ENCODE data around the gene TSTD2.
A peak's percentile ranks its signal among the peaks of the same experiment; 100 is the strongest.
"Not testable (repeated sequence)": the region's sequence is repeated elsewhere in the genome, so short reads cannot be mapped to it uniquely, and the experiment has no call there.

The TSTD2 gene

DNA sequence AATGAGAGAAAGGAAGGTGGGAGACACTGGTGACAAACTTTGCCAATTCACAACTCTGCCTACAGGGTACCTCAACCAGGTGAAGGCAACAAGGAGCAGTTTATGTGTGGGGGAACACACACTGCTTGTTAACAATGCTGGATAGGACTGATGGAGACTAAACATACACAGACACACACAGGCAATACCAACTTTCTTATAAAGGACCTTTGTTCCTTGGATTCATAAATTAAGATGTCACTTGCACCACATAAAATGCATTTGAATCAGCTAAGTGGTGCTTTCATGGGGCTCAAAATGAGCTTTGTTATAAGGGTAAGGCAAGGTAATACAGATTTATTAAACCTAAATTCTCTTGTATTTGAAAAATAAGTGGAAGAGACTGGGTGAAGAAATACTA lies 4.0 kb downstream of the TSTD2 start:
- DNase-seq: no peak

DNA sequence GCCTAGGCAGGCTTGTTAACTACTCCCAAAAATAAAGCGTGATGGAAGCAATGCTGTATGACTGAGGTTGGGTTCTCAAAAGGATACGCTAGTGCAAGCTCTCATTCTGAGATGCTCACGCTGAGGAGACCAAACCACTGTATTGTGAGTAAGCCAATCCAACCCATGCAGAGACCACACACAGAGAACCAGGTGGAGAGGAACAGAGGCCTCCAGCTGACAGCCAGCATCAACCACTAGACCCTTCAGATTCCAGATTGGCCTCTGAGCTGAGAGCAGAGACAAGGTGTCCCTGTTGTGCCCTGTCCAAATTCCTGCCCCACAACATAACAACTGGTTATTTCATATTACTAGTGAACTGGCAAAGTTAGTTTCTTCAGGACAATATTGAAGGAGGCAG lies 4.5 kb downstream of the TSTD2 start:
- no peak for DNase-seq

DNA sequence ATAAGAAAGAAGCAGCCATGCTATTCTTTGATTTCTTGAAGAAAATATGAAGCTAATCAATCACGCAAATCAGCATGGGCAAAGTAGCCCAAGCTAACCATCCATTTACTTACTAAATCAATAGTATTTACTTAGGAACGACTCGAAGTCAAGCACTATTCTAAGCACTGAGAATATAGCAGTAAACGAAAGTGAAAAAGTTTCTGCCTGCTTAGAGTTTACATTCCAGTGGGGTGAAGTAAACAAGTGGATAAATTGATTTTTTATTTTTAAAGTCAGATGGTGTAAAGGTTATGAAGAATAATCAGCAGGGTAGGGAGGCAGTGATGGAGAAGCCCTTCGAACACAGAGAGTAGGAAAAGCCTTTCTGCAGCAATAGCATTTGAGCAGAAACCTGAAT lies 5.5 kb downstream of the TSTD2 start:
- DNase-seq: no peak

DNA sequence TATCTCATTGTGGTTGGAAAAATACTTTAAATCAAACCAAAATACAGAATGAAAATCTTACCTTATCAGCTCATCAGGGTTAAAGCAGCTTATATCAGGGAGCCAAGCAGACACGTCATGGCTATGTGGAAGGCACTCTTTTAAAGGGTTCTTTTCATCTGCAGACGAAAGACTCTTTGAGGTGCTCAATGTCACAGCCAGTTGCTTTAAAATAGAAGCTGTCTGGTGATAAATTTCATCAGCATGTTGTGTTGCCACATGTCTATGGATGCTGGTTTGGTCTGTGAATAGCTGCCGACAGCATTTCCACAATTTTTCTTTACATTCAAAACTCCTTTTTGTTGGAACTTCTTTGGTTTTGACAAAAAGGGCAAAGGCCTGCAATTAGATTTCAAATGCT lies 7.5 kb downstream of the TSTD2 start:
- no peak for DNase-seq

DNA sequence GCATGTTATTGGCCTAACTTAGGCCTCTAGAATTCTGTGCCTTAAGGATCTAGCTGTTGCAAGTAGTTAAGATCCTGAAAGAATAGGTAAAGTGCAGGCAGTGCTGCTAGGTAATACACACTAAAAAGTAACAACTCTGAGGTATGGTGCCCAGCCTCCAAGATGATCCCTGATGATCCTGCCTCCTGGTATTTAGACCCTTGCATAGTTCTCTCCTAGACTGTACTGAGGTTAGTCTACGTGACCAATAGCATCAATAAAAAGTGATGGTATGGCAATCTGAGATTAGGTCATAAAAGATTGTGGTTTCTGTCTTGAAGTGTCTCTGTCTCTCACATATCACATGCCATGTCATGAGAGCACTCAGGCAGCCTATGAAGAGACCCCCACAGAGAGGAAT lies 9.2 kb downstream of the TSTD2 start:
- no peak for DNase-seq

DNA sequence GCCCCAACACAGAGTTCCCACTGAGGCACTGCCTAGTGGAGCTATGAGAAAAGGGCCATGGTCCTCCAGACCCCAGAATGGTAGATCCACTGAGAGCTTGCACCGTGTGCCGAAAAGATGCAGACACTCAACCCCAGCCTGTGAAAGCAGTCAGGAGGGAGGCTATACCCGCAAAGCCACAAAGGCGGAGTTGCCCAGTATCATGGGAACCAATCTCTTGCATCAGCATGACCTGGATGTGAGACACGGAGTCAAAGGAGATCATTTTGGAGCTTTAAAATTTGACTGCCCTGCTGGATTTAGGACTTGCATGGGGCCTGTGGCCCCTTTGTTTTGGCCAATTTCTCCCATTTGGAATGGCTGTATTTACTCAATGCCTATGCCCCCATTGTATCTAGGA lies 10.7 kb downstream of the TSTD2 start:
- not testable (repeated sequence) for DNase-seq

- DNase-seq: not testable (repeated sequence)
Measured at GRCh38 chr9:97620063-97620462, 13.1 kb downstream of the TSTD2 start.

- DNase-seq: no peak
Measured at GRCh38 chr9:97617939-97618416, 15.2 kb downstream of the TSTD2 start.

- peak; percentile 64 for DNase-seq
Measured at GRCh38 chr9:97615439-97616072, 17.6 kb downstream of the TSTD2 start.

DNA sequence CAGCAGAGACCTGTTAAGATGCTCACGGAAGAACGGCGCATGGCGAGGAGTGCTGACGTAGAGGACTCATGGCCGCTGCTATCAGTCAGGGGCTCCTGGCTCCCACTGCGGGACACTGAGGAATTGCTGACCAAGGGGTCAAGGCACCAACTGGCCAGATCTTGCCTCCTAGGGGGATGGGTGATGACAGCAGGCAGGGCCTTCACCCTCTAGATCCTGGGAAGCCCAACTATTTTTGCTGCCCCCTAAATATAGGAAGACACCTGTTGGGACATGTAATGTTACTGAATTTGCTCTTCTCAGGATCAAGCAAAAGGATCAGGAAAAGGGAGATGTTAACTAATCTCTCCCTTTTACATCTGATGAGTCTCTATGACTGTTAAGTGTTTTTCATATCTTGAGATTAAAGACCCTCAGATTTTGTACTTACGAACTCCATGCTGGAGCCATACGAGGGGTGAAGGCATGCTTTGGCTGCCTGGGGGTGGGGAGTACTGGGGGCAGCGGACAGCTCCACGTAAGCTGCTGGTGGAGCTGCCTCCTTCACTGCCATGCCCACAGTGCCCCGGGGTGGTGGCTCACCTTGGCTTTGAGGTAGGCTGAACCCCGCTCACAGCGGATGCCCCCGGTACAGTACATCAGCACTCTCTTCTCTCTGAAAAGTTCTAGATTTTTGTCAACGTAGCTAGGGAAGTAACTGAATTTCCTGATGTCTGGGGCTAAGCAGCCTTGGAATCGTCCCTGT lies 28.1 kb downstream of the TSTD2 start:
- DNase-seq: no peak

DNA sequence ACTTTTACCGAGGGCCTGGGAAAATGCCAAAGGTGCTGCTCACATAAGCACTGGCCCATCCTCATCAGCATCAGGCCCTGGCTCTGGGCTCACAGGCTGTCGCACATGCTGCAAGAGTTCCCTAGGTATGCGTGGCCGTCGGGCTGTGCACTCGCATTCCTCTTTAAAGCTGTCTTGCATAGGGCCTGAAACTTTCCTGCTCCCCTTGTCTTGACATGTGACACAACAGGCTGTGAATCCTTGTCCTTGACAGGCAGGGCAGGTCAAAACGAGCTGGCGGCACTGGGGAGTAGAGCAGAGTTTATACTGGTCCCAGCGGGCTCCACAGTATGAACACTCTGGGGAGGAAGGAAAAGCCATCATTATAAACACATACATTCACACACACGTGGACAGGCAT lies 30.7 kb downstream of the TSTD2 start:
- DNase-seq: no peak

DNA sequence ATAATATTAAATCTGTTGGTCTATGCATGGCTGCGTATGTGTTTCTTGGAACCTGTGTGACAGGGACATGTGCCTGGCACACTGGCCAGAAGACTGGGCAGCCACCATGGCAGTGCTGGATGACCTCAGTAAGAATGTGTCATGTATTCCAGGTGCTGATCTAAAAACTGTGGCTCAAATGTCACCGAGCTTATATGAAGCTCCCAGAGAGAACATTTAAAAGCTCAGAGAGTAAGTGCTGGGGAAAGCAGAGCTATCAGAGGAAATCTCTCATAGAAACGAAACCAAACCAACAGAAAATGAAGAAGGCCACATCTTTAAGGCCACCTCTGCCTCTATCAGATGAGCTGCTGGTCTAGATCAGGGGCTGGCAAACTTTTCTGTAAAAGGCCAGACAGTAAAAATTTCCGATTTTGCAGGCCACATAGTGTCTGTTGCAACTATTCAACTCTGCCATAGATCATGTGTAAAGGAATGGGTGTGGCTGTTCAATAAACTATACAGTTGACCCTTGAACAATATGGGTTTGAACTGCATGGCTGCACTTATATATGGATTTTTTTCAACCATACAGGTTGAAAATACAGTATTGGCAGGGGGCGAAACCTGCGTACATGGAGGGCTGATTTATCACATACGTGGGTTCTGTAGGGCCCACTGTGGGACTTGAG lies 31.8 kb downstream of the TSTD2 start:
- DNase-seq: no peak

- DNase-seq: no peak
Measured at GRCh38 chr9:97600531-97601227, 32.5 kb downstream of the TSTD2 start.

DNA sequence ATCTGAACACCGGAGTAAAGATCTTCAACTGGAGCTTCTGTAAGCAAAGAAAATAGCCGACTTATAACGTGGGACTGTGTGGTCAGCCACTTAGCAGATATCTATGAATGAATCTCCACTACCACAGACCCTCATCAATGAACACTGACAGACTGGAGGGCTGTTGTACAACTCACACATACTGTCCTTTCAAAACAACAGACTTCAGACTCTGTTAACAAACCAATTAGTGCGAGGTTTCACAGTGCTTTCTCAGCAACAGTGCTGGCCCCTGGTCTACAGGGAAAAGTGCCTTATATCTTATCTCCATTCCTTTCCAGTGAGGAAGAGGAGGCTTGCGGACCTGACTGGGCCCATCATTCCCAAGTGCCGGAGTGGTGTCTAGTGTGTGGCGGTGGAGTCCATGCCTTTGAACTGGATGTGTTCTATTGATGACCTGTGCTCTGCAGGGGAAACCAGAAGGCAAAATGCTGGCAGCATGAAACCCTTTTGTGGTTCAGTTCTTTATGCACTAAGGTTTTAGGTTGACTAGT lies 33.8 kb downstream of the TSTD2 start:
- no peak for DNase-seq

- DNase-seq: peak; percentile 81
Measured at GRCh38 chr9:97598461-97599288, 34.5 kb downstream of the TSTD2 start.

GRCh38 chr9:97596906-97597305 lies 36.3 kb downstream of the TSTD2 start:
- no peak for DNase-seq

- DNase-seq: no peak
Measured at GRCh38 chr9:97594381-97594921, 38.7 kb downstream of the TSTD2 start.

- no peak for DNase-seq
Measured at GRCh38 chr9:97593960-97594359, 39.2 kb downstream of the TSTD2 start.

DNA sequence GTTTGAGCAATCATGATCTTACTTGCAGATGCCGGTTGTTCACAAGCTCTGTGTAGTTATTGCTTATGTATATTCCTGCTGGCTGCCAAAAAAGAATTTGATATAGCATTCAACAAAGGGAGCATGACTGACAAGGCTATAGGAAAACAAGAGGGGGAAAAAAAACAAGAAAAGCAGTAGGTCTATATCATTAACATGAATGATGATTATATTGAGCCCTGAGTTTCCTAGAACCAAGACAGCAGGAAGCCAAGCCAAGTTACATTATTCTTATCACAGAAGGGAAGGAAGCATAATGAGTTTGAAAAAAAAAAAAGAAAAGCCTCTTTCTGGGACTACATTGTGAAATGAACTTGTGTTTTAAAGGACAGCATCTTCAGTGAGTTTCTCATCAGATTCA lies 41.0 kb downstream of the TSTD2 start:
- no peak for DNase-seq

GRCh38 chr9:97591535-97591934 lies 41.6 kb downstream of the TSTD2 start:
- DNase-seq: no peak

GRCh38 chr9:97586909-97587308 lies 46.3 kb downstream of the TSTD2 start:
- DNase-seq: not testable (repeated sequence)

DNA sequence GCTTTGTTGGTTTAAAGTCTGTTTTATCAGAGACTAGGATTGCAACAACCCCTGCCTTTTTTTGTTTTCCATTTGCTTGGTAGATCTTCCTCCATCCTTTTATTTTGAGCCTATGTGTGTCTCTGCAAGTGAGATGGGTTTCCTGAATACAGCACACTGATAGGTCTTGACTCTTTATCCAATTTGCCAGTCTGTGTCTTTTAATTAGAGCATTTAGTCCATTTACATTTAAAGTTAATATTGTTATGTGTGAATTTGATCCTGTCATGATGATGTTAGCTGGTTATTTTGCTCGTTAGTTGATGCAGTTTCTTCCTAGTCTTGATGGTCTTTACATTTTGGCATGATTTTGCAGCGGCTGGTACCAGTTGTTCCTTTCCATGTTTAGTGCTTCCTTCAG lies 48.4 kb downstream of the TSTD2 start:
- DNase-seq: not testable (repeated sequence)

Data from activated CD4-positive, alpha-beta T cell treated with anti-CD3 and anti-CD28 coated beads for 48 hours (primary cell).